Liver (tissue), 9 donors: Measurements from ENCODE around the gene RBPJ. TPM values are rescaled to one million over a fixed set of nuclear protein-coding genes. Genes with fewer than 3 reads are reported as not detected.

Source experiments
- DNase-seq: peaks from one replicate; pipeline ENCODE4 v3.0.0-alpha.2; 2017; ENCODE audit warnings: low spot score
- H3K27ac ChIP-seq, 2 donors: one replicate each; pipeline ENCODE4 v1.7.0; 2013; ENCODE audit warnings: inconsistent platforms in 2 of 2, low read length in 2 of 2, control low read depth in 1 of 2, low read depth in 1 of 2, mild to moderate bottlenecking in 1 of 2
- H3K27me3 ChIP-seq, 4 donors: one replicate each; pipeline versions ENCODE4 v1.6.1 to v1.7.0; 2013; ENCODE audit warnings: low read length in 3 of 4, inconsistent platforms in 1 of 4, mild to moderate bottlenecking in 1 of 4, moderate library complexity in 1 of 4; ENCODE audit not compliant: control insufficient read depth in 4 of 4, insufficient read depth in 4 of 4
- H3K36me3 ChIP-seq, 4 donors: one replicate each; pipeline versions ENCODE4 v1.6.1 to v1.7.0; 2013; ENCODE audit warnings: low read length in 3 of 4, mild to moderate bottlenecking in 3 of 4, low read depth in 1 of 4, moderate library complexity in 1 of 4; ENCODE audit not compliant: control insufficient read depth in 4 of 4, insufficient read depth in 3 of 4
- H3K4me1 ChIP-seq, 4 donors: one replicate each; pipeline versions ENCODE4 v1.6.1 to v1.7.0; 2013; ENCODE audit warnings: low read length in 3 of 4, mild to moderate bottlenecking in 3 of 4, moderate library complexity in 1 of 4; ENCODE audit not compliant: control insufficient read depth in 4 of 4, insufficient read depth in 4 of 4
- H3K4me3 ChIP-seq, 3 donors: one replicate each; pipeline versions ENCODE4 v1.6.1 to v1.7.0; 2013; ENCODE audit warnings: low read length in 3 of 3, control low read depth in 1 of 3, low read depth in 1 of 3, mild to moderate bottlenecking in 1 of 3
- H3K9ac ChIP-seq, 2 donors: one replicate each; pipeline ENCODE4 v1.7.0; 2013; ENCODE audit warnings: low read length in 2 of 2, mild to moderate bottlenecking in 2 of 2, moderate library complexity in 2 of 2, control low read depth in 1 of 2, low read depth in 1 of 2
- H3K9me3 ChIP-seq, 4 donors: one replicate each; pipeline versions ENCODE4 v1.6.1 to v1.7.0; 2013; ENCODE audit warnings: low read length in 3 of 4; ENCODE audit not compliant: control insufficient read depth in 4 of 4
- ATF3 ChIP-seq: IDR thresholded peaks from 2 replicates; pipeline ENCODE4 v1.6.1; 2016; ENCODE audit warnings: antibody characterized with exemption
- CTCF ChIP-seq: fragments of 150-350 bp; IDR thresholded peaks from 2 replicates; pipeline ENCODE4 v1.5.1; 2017; ENCODE audit warnings: improper control_type of control experiment, low read depth, low read length; ENCODE audit not compliant: missing input control
- EGR1 ChIP-seq, 2 donors: IDR thresholded peaks; 2 replicates each; pipeline ENCODE4 v1.6.1; 2016 to 2018; ENCODE audit warnings: antibody characterized with exemption in 2 of 2, low read depth in 2 of 2
- FOXA1 ChIP-seq: IDR thresholded peaks from 2 replicates; pipeline ENCODE4 v1.6.1; 2016; ENCODE audit warnings: antibody characterized with exemption
- FOXA2 ChIP-seq: IDR thresholded peaks from 2 replicates; pipeline ENCODE4 v1.6.1; 2016; ENCODE audit warnings: antibody characterized with exemption
- GABPA ChIP-seq, 2 donors: IDR thresholded peaks in 1 of 2; conservative IDR thresholded peaks in 1 of 2; 2 replicates each; pipeline ENCODE4 v1.6.1; 2016; ENCODE audit warnings: antibody characterized with exemption in 2 of 2, mild to moderate bottlenecking in 1 of 2, moderate library complexity in 1 of 2
- HNF4A ChIP-seq, 2 donors: conservative IDR thresholded peaks; 2 replicates each; pipeline ENCODE4 v1.6.1; 2016; ENCODE audit warnings: antibody characterized with exemption in 2 of 2, mild to moderate bottlenecking in 2 of 2
- HNF4G ChIP-seq: IDR thresholded peaks from 2 replicates; pipeline ENCODE4 v1.6.1; 2016; ENCODE audit warnings: antibody characterized with exemption
- JUND ChIP-seq, 2 donors: IDR thresholded peaks; 2 replicates each; pipeline ENCODE4 v1.6.1; 2016; ENCODE audit warnings: antibody characterized with exemption in 2 of 2
- MAX ChIP-seq: IDR thresholded peaks from 2 replicates; pipeline ENCODE4 v1.6.1; 2016; ENCODE audit warnings: antibody characterized with exemption
- NR2F2 ChIP-seq: IDR thresholded peaks from 2 replicates; pipeline ENCODE4 v1.6.1; 2016; ENCODE audit warnings: antibody characterized with exemption
- RAD21 ChIP-seq, 2 donors: IDR thresholded peaks; 2 replicates each; pipeline ENCODE4 v1.6.1; 2016; ENCODE audit warnings: antibody characterized with exemption in 2 of 2, mild to moderate bottlenecking in 2 of 2
- RXRA ChIP-seq, 2 donors: IDR thresholded peaks; 2 replicates each; pipeline ENCODE4 v1.6.1; 2017 to 2018; ENCODE audit warnings: antibody characterized with exemption in 2 of 2, mild to moderate bottlenecking in 1 of 2
- SP1 ChIP-seq: IDR thresholded peaks from 2 replicates; pipeline ENCODE4 v1.6.1; 2018; ENCODE audit warnings: antibody characterized with exemption, mild to moderate bottlenecking
- TAF1 ChIP-seq: conservative IDR thresholded peaks from 2 replicates; pipeline ENCODE4 v1.6.1; 2016; ENCODE audit warnings: antibody characterized with exemption, mild to moderate bottlenecking
- YY1 ChIP-seq: IDR thresholded peaks from 2 replicates; pipeline ENCODE4 v1.6.1; 2016; ENCODE audit warnings: antibody characterized with exemption, mild to moderate bottlenecking
- WGBS: extraction: QIAGEN DNeasy Blood & Tissue Kit; methylation state at CpG from one replicate; pipeline ENCODE4 v1.1.7; 2013; 5-methylcytosine and 5-hydroxymethylcytosine counted together
- polyA plus RNA-seq, 2 donors: library from polyadenylated mRNA; stranded (reverse) in 1 of 2; unstranded in 1 of 2; fragments of 200-250 nt in 1 of 2; fragments of >200 nt in 1 of 2; fragmentation: Nextera tagmentation in 1 of 2; extraction: Ambion mirVana in 1 of 2; gene quantifications; one replicate each; pipeline versions ENCODE4 v1.2.1 to v1.2.3, GENCODE V29; 2013 to 2015
- total RNA-seq, 2 donors: library from RNA; depleted of rRNA; stranded (reverse); fragments of >200 nt; gene quantifications; one replicate each; pipeline ENCODE4 v1.2.3, GENCODE V29; 2014
- TF ChIP-seq, protein P1 (sequence below): IDR thresholded peaks from 2 replicates; pipeline ENCODE4 v1.6.1; 2016; ENCODE audit warnings: antibody characterized with exemption
- TF ChIP-seq, protein P2 (sequence below): IDR thresholded peaks from 2 replicates; pipeline ENCODE4 v1.6.1; 2016; ENCODE audit warnings: antibody characterized with exemption, mild to moderate bottlenecking
- donor health status: healthy.
- donor health status: healthy.
- donor health status: healthy.
- donor health status: healthy.
- donor health status: healthy.

RBPJ gene
- total and polyA plus RNA-seq, 4 donors: 8.0 to 32.2 (median 22.9) TPM

- H3K27me3 ChIP-seq: peaks cover 0 to 4% (median 0%) of the 10 kb centered on the region in 4 donors
- TF ChIP-seq JUND (IDR thresholded peaks at IDR 0.05): no peak
- TF ChIP-seq, protein P1, sequence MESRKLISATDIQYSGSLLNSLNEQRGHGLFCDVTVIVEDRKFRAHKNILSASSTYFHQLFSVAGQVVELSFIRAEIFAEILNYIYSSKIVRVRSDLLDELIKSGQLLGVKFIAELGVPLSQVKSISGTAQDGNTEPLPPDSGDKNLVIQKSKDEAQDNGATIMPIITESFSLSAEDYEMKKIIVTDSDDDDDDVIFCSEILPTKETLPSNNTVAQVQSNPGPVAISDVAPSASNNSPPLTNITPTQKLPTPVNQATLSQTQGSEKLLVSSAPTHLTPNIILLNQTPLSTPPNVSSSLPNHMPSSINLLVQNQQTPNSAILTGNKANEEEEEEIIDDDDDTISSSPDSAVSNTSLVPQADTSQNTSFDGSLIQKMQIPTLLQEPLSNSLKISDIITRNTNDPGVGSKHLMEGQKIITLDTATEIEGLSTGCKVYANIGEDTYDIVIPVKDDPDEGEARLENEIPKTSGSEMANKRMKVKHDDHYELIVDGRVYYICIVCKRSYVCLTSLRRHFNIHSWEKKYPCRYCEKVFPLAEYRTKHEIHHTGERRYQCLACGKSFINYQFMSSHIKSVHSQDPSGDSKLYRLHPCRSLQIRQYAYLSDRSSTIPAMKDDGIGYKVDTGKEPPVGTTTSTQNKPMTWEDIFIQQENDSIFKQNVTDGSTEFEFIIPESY: no peak
- TF ChIP-seq NR2F2: no peak
- no peak for TF ChIP-seq TAF1
- TF ChIP-seq GABPA (IDR thresholded peaks at IDR 0.05 in 1 of 2, conservative IDR thresholded peaks at IDR 0.05 in 1 of 2): no peak
- no peak for TF ChIP-seq HNF4A (conservative IDR thresholded peaks at IDR 0.05)
- TF ChIP-seq RAD21 (IDR thresholded peaks at IDR 0.05): no peak
- no peak for TF ChIP-seq SP1
- TF ChIP-seq CTCF: no peak
- no peak for TF ChIP-seq ATF3
- no peak for TF ChIP-seq EGR1 (IDR thresholded peaks at IDR 0.05; ENCODE audit: low read depth in 2 of 2)
- no peak for TF ChIP-seq HNF4G
- TF ChIP-seq YY1: no peak
- TF ChIP-seq, protein P2, sequence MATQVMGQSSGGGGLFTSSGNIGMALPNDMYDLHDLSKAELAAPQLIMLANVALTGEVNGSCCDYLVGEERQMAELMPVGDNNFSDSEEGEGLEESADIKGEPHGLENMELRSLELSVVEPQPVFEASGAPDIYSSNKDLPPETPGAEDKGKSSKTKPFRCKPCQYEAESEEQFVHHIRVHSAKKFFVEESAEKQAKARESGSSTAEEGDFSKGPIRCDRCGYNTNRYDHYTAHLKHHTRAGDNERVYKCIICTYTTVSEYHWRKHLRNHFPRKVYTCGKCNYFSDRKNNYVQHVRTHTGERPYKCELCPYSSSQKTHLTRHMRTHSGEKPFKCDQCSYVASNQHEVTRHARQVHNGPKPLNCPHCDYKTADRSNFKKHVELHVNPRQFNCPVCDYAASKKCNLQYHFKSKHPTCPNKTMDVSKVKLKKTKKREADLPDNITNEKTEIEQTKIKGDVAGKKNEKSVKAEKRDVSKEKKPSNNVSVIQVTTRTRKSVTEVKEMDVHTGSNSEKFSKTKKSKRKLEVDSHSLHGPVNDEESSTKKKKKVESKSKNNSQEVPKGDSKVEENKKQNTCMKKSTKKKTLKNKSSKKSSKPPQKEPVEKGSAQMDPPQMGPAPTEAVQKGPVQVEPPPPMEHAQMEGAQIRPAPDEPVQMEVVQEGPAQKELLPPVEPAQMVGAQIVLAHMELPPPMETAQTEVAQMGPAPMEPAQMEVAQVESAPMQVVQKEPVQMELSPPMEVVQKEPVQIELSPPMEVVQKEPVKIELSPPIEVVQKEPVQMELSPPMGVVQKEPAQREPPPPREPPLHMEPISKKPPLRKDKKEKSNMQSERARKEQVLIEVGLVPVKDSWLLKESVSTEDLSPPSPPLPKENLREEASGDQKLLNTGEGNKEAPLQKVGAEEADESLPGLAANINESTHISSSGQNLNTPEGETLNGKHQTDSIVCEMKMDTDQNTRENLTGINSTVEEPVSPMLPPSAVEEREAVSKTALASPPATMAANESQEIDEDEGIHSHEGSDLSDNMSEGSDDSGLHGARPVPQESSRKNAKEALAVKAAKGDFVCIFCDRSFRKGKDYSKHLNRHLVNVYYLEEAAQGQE: no peak
- TF ChIP-seq RXRA (IDR thresholded peaks at IDR 0.05): no peak
- no peak for TF ChIP-seq FOXA1
- no peak for TF ChIP-seq MAX
- no peak for TF ChIP-seq FOXA2
- H3K9me3 ChIP-seq: no peaks in the 10 kb centered on the region
- no peak overlapping the region for H3K27ac ChIP-seq
- no peaks in the 10 kb centered on the region for H3K4me1 ChIP-seq
- H3K9ac ChIP-seq: no peak overlapping the region
- no peak overlapping the region for H3K4me3 ChIP-seq
- 87% methylated on average over 2 of the region's 2 CpGs for WGBS
- no peaks in the 10 kb centered on the region for H3K36me3 ChIP-seq
- DNase-seq: no peak
These were observed 24.8 kb upstream of the RBPJ start for GRCh38 chr4:26296021-26296420.
